HepG2 (cell line): ENCODE measurements around the gene TNFRSF11A. TPM values are rescaled to one million over a fixed set of nuclear protein-coding genes. Genes with fewer than 3 reads are reported as not detected.

Source experiments
- ATAC-seq: fragments of 200-7000 bp; cut with Tn5 transposase; 3 replicates; pipeline ENCODE4 v1.9.1; 2020; ENCODE audit warnings: mild to moderate bottlenecking, moderate library complexity
- BruUV-seq: library from RNA; stranded (reverse); fragments of 400-500 nt; replicated peaks from 2 replicates; lab custom pipeline; 2021; lab: Mats Ljungman, UMichigan
- CTCF ChIA-PET: fragments of 300-600 bp; formaldehyde crosslinking; extraction: SDS; loops from one replicate; lab custom pipeline; 2021; ENCODE audit warnings: low total read pairs, inconsistent platforms, low intra/inter-chr PET ratio; lab: Yijun Ruan, JAX
- POLR2A ChIA-PET: fragments of 350-600 bp; sonication (Branson Sonifier 250); formaldehyde crosslinking; loops from one replicate; lab custom pipeline; 2020; ENCODE audit warnings: antibody characterized with exemption, inconsistent platforms; lab: Yijun Ruan, JAX
- DNase-seq: peaks from one replicate; pipeline ENCODE4 v3.0.0-alpha.2; 2015; ENCODE audit warnings: low spot score
- FAIRE-seq: peaks from 3 replicates; lab custom pipeline; 2011; peaks lifted over from hg19 to GRCh38; lab: Jason Lieb, UNC
- H2AFZ ChIP-seq: one replicate; pipeline ENCODE4 v1.6.1; 2011; ENCODE audit warnings: low read length, inconsistent platforms
- H3K27ac ChIP-seq: fragments of 300-600 bp; 3 replicates; pipeline ENCODE4 v1.8.0; 2011; ENCODE audit warnings: mixed run types, mild to moderate bottlenecking, mixed read lengths, low read length, inconsistent platforms; ENCODE audit not compliant: insufficient read depth; ENCODE audit errors: extremely low read length
- H3K27me3 ChIP-seq, 2 experiments: fragments of 200-600 bp in 1 of 2; 2 replicates in 1 of 2; 3 replicates in 1 of 2; pipeline versions ENCODE4 v1.6.0 to v1.8.0; 2011; ENCODE audit warnings: low read length in 2 of 2, mild to moderate bottlenecking in 2 of 2, moderate library complexity in 2 of 2, inconsistent platforms in 1 of 2; ENCODE audit not compliant: insufficient read depth in 2 of 2, control insufficient read depth in 1 of 2
- H3K36me3 ChIP-seq, 2 experiments: fragments of 200-600 bp in 1 of 2; replicated peaks in 1 of 2; 2 replicates in 1 of 2; 3 replicates in 1 of 2; pipeline versions ENCODE4 v1.5.1 to v1.8.0; 2011; ENCODE audit warnings: low read length in 2 of 2, inconsistent platforms in 1 of 2; ENCODE audit not compliant: insufficient read depth in 2 of 2, control insufficient read depth in 1 of 2
- H3K4me1 ChIP-seq: 2 replicates; pipeline ENCODE4 v1.5.1; 2012; ENCODE audit warnings: low read length, inconsistent platforms; ENCODE audit not compliant: insufficient read depth
- H3K4me2 ChIP-seq: 2 replicates; pipeline ENCODE4 v1.6.0; 2011; ENCODE audit warnings: low read depth, low read length, inconsistent platforms
- H3K4me3 ChIP-seq, 3 experiments: fragments of 200-600 bp in 1 of 3; sonication (generic), shearing (Covaris generic) in 1 of 3; replicated peaks in 1 of 3; 2 replicates each; pipeline ENCODE4 v1.5.1; 2011 to 2016; ENCODE audit warnings: low read length in 3 of 3, inconsistent platforms in 2 of 3, low read depth in 2 of 3, mild to moderate bottlenecking in 2 of 3, control low read depth in 1 of 3, mixed read lengths in 1 of 3; ENCODE audit not compliant: insufficient read depth in 1 of 3
- H3K79me2 ChIP-seq: one replicate; pipeline ENCODE4 v1.6.1; 2011; ENCODE audit warnings: low read length, inconsistent platforms; ENCODE audit not compliant: insufficient read depth
- H3K9ac ChIP-seq: 2 replicates; pipeline ENCODE4 v1.6.0; 2011; ENCODE audit warnings: mild to moderate bottlenecking, low read depth, low read length, inconsistent platforms; ENCODE audit not compliant: insufficient read depth
- H3K9me3 ChIP-seq: 2 replicates; pipeline ENCODE4 v1.5.1; 2012; ENCODE audit warnings: mild to moderate bottlenecking, low read length
- H4K20me1 ChIP-seq: 2 replicates; pipeline ENCODE4 v1.6.0; 2011; ENCODE audit warnings: inconsistent platforms, mild to moderate bottlenecking, low read length, moderate library complexity; ENCODE audit not compliant: insufficient read depth
- ATAD3A ChIP-seq: sonication (generic); formaldehyde crosslinking; IDR thresholded peaks from 2 replicates; pipeline ENCODE4 v1.4.0; 2020; ENCODE audit warnings: missing genetic modification reagents
- CREM ChIP-seq, 2 experiments: sonication (generic) in 1 of 2; formaldehyde crosslinking in 1 of 2; IDR thresholded peaks; 2 replicates each; pipeline versions ENCODE4 v1.4.0 to v1.6.1; 2016 to 2020; ENCODE audit warnings: antibody characterized with exemption in 1 of 2, mild to moderate bottlenecking in 1 of 2, missing genetic modification reagents in 1 of 2
- ETV5 ChIP-seq: IDR thresholded peaks from 2 replicates; pipeline ENCODE4 v1.6.1; 2018; ENCODE audit warnings: missing biosample characterization, missing genetic modification reagents, inconsistent platforms, borderline replicate concordance
- MTA1 ChIP-seq: sonication (generic); formaldehyde crosslinking; IDR thresholded peaks from 2 replicates; pipeline ENCODE4 v1.4.0; 2020; ENCODE audit warnings: missing genetic modification reagents, mild to moderate bottlenecking, borderline replicate concordance
- MTF2 ChIP-seq: sonication (generic); formaldehyde crosslinking; IDR thresholded peaks from 2 replicates; pipeline ENCODE4 v1.5.0; 2020; ENCODE audit warnings: missing genetic modification reagents, borderline replicate concordance
- RBM22 ChIP-seq: fragments of 200-400 bp; formaldehyde crosslinking; optimal IDR thresholded peaks from 2 replicates; pipeline ENCODE3; 2017; ENCODE audit warnings: mild to moderate bottlenecking, low read length, moderate library complexity
- RELA ChIP-seq: sonication (generic); formaldehyde crosslinking; IDR thresholded peaks from 2 replicates; pipeline ENCODE4 v1.4.0; 2020; ENCODE audit warnings: missing genetic modification reagents
- SRSF1 ChIP-seq: fragments of 200-400 bp; formaldehyde crosslinking; optimal IDR thresholded peaks from 2 replicates; pipeline ENCODE3; 2017; ENCODE audit warnings: mild to moderate bottlenecking, low read depth, low read length, moderate library complexity
- TAF15 ChIP-seq: fragments of 200-400 bp; formaldehyde crosslinking; IDR thresholded peaks from one replicate; pipeline ENCODE4 v1.6.1; 2018; ENCODE audit warnings: mild to moderate bottlenecking, low read depth, low read length; ENCODE audit not compliant: poor library complexity, severe bottlenecking
- ZBTB8A ChIP-seq: sonication (generic); formaldehyde crosslinking; IDR thresholded peaks from 2 replicates; pipeline ENCODE4 v1.4.0; 2020; ENCODE audit warnings: mild to moderate bottlenecking, low read depth, missing genetic modification reagents, borderline replicate concordance
- ZMAT3 ChIP-seq: sonication (generic); formaldehyde crosslinking; conservative IDR thresholded peaks from 2 replicates; pipeline ENCODE4 v1.7.0; 2021; ENCODE audit warnings: missing genetic modification reagents
- ZNF253 ChIP-seq: sonication (generic); formaldehyde crosslinking; IDR thresholded peaks from 2 replicates; pipeline ENCODE4 v1.8.0; 2022; ENCODE audit warnings: mild to moderate bottlenecking, missing genetic modification reagents, borderline replicate concordance
- ZNF530 ChIP-seq: sonication (generic); formaldehyde crosslinking; IDR thresholded peaks from 2 replicates; pipeline ENCODE4 v1.5.0; 2020; ENCODE audit warnings: low read depth, mild to moderate bottlenecking, missing genetic modification reagents
- ZNF577 ChIP-seq: sonication (generic); formaldehyde crosslinking; IDR thresholded peaks from 2 replicates; pipeline ENCODE4 v1.4.0; 2020; ENCODE audit warnings: mild to moderate bottlenecking, low read depth, missing genetic modification reagents, borderline replicate concordance
- WGBS: methylation state at CpG from one replicate; pipeline ENCODE4 v1.1.6; 2017; ENCODE audit warnings: low lambda C conversion rate; 5-methylcytosine and 5-hydroxymethylcytosine counted together
- in situ Hi-C: cut with HindIII; loops from 2 replicates; pipeline ENCODE4 v1.10.0; 2017; ENCODE audit warnings: low pct_unique_long_range_greater_than_20kb; ENCODE audit not compliant: extremely low pct_ligation_motif_present
- intact Hi-C: fragments of 100-400 bp; cut with micrococcal nuclease; formaldehyde crosslinking; loops from one replicate; pipeline ENCODE4 v1.10.0; 2022; ENCODE audit not compliant: unreplicated experiment
- polyA plus RNA-seq, 8 experiments: library from polyadenylated mRNA; depleted of rRNA in 3 of 8; stranded (reverse) in 7 of 8; unstranded in 1 of 8; fragments of >200 nt; fragmentation: Illumina TruSeq in 4 of 8; extraction: Trizol in 4 of 8; gene quantifications; 2 replicates each; pipeline versions ENCODE4 v1.2.1 to v1.2.3, GENCODE V29; 2011 to 2016; ENCODE audit warnings: low read depth in 4 of 8, missing spikeins in 1 of 8, mixed read lengths in 1 of 8; ENCODE audit not compliant: insufficient read depth in 1 of 8
- total RNA-seq, 5 experiments: library from RNA; depleted of rRNA; stranded (reverse); fragments of >200 nt; fragmentation: Illumina TruSeq; extraction: Trizol; gene quantifications; 2 replicates each; pipeline ENCODE4 v1.2.3, GENCODE V29; 2016; ENCODE audit warnings: low read depth in 1 of 5
- TF ChIP-seq, protein P1 (sequence below): IDR thresholded peaks from 2 replicates; pipeline ENCODE4 v1.6.1; 2016; ENCODE audit warnings: mild to moderate bottlenecking, missing biosample characterization, missing genetic modification reagents

Gene TNFRSF11A
- total and polyA plus RNA-seq, 2 of the 13 experiments (the other 11 are each of a cell fraction or from before 2014, with no cell fraction given) = 4.6 to 6.4 TPM

GRCh38 chr18:62336618-62337017 lies 11.5 kb downstream of the TNFRSF11A start:
- H3K27ac ChIP-seq = no peak overlapping the region
- POLR2A ChIA-PET = no interaction called here
- H3K9ac ChIP-seq = no peak overlapping the region
- H3K9me3 ChIP-seq = no peaks in the 10 kb centered on the region
- H3K4me3 ChIP-seq = no peak overlapping the region
- peaks cover 3% of the 10 kb centered on the region for H3K79me2 ChIP-seq
- no peaks in the 10 kb centered on the region for H3K4me1 ChIP-seq
- in situ Hi-C loops = no loop called here
- BruUV-seq = no TSS peak
- H2AFZ ChIP-seq = no peak overlapping the region
- H3K4me2 ChIP-seq = no peak overlapping the region
- DNase-seq = no peak
- H3K36me3 ChIP-seq = no peaks in the 10 kb centered on the region; a peak in 1 of 5 replicates
- ATAC-seq = no peak
- H4K20me1 ChIP-seq = no peaks in the 10 kb centered on the region
- whole genome bisulfite sequencing = over 99% methylated on average over 5 of the region's 5 CpGs
- FAIRE-seq = no peak
- intact Hi-C loops = no loop called here
- CTCF ChIA-PET = no interaction called here
- TF ChIP-seq RELA (CRISPR knock-in tag) (no peak), ZNF530 (CRISPR knock-in tag) (no peak), RBM22 (no peak), MTA1 (CRISPR knock-in tag) (no peak), ZMAT3 (CRISPR knock-in tag) (no peak), ZBTB8A (CRISPR knock-in tag) (no peak), CREM (IDR thresholded peaks at IDR 0.05) (no peak), CREM (CRISPR knock-in tag; IDR thresholded peaks at IDR 0.05) (no peak), MTF2 (CRISPR knock-in tag) (no peak), ETV5 (CRISPR knock-in tag) (no peak), TAF15 (no peak), SRSF1 (no peak), ATAD3A (CRISPR knock-in tag) (no peak), ZNF253 (no peak), ZNF577 (no peak)
- TF ChIP-seq, protein P1, sequence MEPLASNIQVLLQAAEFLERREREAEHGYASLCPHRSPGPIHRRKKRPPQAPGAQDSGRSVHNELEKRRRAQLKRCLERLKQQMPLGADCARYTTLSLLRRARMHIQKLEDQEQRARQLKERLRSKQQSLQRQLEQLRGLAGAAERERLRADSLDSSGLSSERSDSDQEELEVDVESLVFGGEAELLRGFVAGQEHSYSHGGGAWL (CRISPR knock-in tag) = no peak
- TF ChIP-seq, all 625 proteins: peak for 0
- no peaks in the 10 kb centered on the region for H3K27me3 ChIP-seq
